Activated naive CD8-positive, alpha-beta T cell treated with anti-CD3 and anti-CD28 coated beads, Interleukin-2, amount 50 U/mL, for 16 hours (primary cell): ENCODE data around the gene SV2B.

Experiments used
- DNase-seq: peaks from one replicate; pipeline ENCODE4 v3.0.0-alpha.2; 2020; ENCODE audit warnings: low read depth, low spot score

Gene SV2B

DNA sequence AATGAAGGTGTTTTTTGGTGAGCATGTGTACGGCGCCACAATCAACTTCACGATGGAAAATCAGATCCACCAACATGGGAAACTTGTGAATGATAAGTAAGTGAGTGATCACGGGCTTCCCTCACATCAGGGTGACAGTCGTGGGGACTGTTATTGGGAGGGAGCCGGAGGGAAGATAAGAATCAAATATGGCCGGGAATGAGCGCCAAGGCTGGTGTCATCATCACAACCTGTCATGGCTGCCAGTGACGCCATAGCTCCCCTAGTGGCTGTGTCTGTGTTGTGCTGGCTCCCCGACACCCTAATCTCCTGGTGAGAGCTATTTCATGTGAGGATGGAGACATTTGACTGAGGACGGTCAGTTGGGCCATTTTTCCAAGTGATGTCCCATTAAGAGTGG is 168.5 kb downstream of the SV2B start:
- DNase-seq, result no peak

DNA sequence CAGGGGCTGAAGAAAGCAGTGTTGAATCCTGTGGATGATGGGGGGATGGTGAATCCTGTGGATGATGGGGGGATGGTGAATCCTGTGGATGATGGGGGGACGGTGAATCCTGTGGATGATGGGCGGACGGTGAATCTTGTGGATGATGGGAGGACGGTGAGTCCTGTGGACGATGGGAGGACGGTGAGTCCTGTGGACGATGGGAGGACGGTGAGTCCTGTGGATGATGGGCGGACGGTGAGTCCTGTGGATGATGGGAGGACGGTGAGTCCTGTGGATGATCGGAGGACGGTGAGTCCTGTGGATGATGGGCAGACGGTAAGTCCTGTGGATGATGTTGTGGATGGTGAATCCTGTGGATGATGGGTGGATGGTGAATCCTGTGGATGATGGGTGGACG is 170.7 kb downstream of the SV2B start:
- DNase-seq, result no peak

DNA sequence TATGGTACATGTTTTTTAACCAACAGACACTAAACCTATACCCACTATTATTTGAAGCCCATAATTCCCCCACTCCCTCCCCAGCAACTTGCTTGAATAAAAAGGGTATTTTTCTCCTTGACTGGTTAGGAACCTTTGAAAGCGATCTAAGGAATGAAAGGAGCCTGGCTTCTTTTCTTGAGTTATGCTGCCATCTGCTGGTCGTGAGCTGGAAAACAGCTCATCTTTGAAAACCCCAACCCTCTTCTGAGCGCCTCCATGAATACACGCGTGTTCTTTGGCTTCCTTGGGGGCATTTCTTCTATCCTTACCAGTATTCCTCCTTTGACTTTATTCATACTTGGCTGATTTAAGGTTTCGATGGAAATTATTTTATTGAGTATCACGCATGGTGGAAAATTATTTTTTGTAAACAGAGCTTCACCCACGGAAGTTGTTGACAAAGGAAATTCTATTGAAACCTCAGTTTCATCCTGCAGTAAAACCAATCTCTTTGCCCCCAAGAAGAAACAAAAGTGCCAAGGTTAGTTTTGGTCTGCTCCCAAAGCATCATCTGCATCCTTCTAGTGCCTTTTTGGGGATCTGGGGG is 171.6 kb downstream of the SV2B start:
- DNase-seq, result peak; percentile 11

DNA sequence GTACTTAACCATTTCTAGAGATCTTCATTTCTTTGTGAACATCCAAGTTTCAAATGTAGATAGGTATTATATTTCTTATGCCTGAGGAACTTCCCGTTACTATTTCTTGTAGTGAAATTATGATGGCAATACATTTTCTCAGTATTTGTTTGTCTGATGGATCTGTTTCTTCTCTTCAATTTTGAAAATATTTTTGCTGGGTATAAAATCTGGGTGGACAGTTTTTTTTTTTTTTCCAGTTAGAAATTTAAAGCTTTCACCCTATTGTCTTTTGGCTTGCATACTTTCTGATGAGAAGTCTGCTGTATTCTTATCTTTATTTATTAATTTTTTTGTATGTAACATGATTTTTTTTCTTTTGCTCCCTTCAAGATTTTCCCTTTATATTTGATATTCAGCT is 175.8 kb downstream of the SV2B start:
- no peak for DNase-seq

DNA sequence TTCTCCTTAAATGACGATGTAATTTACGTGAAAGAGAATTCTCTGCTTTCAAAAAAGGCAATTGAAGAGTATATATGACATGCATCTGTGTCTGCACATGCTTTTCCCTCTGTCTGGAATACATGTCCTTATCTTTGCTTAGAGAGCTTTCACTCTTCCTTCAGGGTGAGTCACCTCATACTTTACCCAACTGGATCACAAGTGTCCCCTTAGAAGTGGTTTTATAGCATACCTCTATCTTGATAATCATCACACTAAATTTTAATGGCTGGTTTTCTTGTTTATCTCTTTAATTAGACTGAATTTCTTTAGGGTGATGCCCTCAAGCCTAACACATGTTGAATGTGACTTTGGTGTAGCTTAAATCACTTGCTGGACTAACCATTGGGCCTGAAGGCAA is 178.9 kb downstream of the SV2B start:
- DNase-seq, result no peak

DNA sequence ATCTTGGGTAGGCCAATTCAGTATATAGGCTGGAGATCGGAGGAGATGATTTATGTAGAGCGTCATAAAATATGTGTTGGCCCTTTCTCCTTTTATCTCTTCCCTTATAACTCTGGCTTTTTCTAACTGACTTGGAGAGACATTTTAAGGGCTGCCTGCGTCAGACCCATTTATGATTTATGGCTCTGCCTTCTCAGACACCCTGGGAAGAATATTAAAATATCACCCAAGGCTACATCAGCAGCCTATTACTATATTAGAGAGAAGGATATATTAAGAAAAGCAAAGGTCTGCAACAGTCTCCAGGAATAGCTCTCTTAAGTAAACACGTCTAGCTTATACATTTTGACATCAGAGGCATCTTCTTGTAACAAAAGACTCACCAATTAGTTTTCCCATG is 179.4 kb downstream of the SV2B start:
- DNase-seq, result no peak

DNA sequence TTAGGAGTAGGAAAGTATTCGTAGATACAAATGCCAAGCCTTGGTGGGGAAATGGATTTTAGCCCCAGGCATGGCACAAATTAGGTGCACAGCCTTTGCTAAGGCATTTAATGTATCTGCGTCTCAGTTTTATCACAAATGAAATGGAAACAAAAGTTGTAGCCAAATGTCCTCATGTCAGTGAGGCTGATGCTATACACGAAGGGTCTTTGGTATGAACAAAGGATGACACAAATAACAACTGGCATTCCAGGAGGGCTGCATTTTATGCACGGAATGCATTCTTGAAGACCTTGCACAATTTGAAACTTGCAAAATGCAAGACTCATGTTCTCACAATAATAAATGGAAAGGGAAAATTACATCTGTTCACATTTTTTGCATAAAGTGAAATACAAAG is 181.9 kb downstream of the SV2B start:
- no peak for DNase-seq

DNA sequence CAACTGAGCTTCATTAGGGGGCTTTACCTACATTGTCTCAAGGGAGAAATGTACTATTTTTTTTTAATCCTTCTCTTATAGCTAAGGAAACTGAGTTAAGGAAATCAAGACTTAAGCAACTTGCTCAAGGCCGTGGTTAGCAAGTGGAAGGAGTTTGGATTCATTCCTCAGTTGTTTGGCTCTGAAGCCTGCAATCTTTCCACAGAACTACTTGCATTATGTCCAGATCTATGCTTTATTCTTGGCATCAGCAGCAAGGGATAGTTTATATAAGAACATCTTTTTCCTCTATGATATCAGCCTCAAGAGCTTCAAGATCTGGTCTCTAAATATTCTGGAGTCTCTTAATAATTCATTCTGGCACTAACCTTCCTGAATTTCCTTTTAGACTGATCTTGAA is 182.4 kb downstream of the SV2B start:
- no peak for DNase-seq

DNA sequence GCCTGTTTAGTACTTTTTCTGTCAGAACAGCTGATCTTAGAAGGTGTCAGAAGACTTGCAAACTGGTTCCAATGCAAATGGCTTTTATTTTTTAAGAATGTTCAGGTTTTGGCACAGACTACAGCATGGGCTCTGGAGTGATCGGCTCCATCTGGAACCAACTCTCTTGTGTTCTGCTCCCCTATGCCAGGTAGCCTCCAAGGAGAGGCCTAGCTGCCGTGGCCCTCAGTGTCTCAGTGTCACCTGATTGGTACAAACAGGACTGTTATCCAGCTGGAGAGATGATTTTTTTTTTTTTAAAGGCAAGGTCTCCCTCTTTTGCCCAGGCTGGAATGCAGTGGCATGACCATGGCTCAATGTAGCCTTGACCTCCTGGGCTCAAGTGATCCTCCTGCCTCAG is 183.1 kb downstream of the SV2B start:
- no peak for DNase-seq

DNA sequence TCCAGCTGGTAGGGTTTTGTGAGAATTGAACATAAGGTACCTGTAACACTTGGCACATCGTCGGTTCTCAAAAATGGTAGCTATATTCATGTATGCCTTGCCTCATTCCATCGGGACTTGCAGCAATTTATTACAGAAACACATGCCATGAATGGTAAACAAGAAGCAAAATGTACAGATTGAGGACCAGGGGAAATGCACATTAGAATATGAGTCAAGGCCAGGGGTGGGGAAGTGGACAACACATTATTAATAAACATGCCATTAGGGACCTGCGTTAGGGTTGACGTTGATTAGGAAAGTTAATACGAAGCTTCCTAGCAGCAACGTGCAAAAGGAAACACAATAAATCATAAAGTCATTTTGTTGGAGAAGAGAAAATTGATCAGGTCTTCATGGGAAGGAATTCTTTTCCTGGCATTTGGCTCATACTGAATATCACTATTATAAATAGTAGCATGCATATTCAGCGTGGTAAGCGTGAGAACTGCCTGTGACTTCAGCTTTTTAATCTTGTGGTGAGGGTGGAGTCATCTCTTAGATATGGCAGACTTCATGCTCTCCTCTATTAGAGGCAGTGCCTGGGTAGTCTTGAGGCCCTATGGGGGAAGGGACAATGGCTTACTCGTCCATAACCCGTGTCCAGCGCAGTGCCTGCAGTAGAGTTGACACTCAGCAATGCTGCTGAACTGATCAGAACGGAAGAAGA is 184.9 kb downstream of the SV2B start:
- DNase-seq, result no peak

DNA sequence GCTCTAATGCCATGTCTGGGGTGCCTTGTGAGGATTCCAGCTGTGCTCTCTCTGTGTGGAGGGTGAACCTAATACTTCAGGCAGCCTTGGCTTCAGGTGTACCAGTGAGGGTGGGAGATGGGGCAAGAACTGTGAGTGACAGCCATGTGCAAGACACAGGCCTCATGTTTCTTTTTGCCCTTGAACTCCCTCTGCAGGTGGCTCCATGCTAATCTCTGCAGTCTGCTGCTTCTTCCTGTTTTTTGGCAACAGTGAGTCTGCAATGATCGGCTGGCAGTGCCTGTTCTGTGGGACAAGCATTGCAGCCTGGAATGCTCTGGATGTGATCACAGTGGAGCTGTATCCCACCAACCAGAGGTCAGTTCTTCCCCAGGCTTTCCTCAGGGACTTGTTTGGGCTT is 189.3 kb downstream of the SV2B start:
- DNase-seq, result no peak

DNA sequence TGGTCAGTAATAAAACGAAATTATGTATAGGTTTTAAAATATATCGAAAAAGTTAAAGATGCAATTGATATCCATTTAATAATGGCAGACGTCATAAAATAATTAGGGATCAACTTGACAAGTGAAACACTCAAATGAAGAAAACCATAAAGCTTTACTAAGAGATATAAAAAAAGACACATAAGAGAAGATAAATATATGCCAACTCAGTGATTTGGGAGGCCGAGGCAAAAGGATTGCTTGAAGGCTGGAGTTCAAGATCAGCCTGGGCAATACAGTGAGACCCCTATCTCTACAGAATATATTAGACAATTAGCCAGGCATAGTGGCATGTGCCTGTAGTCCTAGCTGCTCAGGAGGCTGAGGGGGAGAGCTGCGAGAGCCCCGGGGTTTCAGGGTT is 190.5 kb downstream of the SV2B start:
- no peak for DNase-seq

DNA sequence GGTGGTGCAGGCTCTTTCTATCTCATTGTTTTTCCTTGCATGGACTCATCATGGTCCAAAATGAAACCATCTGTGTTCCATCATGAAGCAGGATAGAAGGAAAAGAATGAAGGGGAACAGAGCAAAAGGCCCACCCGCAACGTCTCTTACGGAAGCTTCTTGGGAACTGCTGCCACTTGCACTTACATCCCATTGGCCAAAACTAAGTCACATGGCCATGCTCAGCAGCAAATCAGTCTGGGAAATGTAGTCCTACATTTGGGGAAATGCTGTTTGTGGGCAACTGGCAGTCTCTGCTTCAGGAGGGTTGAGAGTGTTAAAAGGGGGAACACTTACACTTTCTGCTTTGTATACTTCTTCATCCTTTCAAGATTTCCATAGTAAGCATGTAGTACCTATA is 191.6 kb downstream of the SV2B start:
- no peak for DNase-seq

DNA sequence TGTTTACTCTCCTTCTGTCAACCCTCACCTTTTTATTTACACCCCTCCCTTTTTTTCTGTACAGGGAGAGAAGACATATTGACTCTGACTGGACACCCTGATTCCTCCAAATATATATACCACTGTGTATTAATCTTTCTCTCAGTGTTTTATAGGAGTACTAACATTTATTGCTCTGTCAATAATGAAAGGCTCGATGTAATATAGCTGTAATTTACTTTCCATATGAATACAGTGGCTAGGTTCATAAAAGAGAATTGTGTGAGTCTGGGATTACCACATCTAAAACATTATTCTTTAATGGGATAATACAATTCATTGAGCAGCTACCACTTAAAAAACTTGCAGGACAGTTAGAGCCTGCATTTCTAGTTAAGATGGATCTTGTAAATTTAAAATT is 194.3 kb downstream of the SV2B start:
- no peak for DNase-seq

DNA sequence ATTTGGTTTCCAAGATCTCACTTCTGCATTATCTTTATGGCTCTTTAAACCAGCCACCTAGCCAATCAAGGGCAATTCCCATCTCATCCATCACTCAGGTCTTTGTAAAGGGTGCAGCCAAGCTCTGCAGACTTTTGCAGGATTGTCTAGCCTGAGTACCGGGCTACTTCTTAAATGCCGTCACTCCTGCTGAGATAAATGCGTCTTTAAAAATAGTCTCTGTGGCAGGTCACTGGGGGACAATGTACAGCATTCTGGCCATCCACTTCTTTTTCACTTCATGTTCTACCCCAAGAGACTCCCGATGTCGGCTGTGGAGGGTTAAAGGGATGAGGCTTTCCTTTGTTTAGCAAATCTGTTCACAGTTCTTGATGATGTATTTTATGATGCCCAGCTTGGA is 194.7 kb downstream of the SV2B start:
- DNase-seq, result no peak

DNA sequence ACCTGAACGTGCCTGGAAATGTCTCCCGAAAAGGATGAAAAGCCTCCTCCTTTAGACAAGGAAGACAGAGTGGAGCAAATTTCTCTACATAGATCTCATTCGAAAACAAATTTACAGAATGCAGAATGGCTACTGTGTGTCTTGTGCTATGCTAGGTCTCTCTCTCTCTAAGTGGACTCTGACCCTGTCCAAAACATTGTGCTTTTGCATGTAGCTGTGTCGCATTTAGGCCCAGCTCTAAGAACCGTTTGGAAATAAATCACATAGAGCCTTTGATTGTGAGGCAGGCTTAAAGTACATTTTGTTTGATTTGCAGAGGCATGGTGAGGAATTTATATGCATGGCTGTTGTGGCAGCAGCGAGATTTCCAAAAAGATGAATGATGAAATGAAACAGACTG is 198.0 kb downstream of the SV2B start:
- no peak for DNase-seq

DNA sequence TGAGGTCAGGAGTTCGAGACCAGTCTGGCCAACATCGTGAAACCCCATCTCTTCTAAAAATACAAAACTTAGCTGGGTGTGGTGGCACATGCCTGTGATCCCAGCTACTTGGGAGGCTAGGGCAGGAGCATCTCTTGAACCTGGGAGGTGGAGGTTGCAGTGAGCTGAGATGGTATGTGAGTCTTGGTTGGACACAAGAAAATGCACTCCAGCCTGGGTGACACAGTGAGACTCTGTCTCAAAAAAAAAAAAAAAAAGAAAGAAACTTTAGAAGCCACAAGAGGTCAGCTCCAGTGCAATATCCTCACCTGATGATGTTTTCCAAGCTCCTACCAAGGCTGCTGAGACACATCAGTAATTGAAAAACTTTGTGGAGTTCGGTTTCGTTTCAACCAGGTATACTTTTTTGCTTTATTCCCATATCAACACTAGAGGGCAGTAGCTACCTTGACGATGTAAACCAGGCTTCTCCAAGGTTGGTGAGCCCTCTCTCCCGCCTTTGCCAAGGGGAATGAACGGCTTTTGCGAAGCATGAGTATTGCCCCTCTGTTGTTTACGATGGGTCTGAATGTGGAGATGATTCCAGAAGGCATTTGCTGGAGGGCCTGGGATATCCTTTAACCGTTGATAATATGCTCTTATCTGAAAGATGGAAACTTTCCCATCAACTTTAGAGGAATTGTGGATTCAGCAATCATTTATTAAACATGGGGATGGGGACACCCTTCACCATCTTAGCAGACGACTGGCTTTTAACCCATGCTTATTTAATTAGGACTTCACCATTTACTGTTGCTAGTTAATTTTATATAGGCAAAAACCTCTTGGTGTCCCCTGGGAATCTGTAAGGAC is 202.8 kb downstream of the SV2B start:
- DNase-seq, result no peak

DNA sequence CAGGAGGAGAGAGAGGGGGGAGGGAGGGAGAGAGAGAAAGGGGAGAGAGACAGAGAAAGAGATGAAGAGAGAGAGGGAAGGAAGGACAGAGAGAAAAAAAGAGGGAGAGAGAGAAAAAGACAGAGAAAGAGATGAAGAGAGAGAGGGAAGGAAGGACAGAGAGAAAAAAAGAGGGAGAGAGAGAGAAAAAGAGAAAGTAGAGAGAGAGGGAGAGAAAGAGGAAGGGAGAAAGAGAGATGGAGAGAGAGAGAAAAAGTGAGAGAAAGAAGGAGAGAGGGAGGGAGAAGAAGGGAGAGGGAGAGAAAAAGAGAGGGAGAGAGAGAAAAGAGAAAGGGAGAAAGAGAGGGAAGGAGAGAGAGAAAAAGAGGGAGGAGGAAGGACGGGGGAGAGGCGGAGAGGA is 204.2 kb downstream of the SV2B start:
- no peak for DNase-seq

DNA sequence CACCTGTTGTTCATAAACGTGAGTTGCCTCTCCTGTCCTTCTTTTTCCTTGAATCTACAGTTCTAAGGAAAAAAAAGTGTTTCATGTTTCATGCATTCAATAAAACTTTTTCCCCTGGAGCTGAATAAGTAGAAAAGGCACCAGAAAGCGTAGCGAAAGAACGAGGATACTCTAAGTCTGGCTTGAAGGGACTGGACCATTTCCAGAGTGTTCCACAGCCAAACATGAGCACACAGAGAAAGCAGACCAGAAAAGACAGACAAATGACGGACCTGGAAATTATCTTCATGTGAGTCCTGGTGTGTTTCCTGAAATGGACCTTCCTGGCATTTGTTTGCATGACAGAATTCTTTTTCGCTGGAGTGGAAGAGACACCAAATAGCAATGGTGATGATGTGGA is 204.7 kb downstream of the SV2B start:
- no peak for DNase-seq

DNA sequence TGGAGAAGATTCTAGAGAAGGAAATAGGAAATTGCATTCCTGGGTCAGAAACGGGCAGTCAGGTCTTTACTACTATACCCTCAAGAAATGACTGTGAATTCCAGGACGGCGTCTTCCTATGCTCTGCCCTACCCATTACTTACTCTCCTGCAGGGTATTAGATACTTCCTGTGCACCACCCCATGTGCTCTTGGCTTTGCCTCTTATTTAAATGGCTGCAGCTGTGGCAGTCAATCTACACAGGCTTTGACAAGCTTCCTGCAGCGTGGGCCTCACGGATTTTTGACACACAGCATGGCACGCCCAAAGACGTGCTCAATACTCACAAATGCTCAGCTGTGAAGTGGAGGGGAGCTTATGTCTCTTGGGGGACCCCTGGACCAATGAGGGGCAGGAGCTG is 206.1 kb downstream of the SV2B start:
- no peak for DNase-seq

DNA sequence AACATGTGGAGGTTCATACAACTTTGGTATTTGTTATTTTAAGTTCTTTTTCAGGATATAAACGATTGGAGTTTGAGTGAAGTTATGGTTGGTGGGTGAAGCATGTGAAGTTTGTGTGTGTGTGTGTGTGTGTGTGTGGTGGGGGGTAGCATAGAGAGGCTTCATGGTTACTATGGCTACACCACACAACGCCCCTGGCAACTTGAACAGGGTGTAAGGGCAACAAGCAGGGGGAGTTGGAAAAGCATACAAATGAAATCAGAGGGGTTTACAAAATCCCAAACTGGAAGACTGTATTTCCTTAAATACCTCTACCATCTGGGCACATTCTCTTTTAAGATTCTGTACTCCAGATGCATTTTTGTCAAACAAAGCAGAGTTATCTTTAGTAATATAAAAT is 207.5 kb downstream of the SV2B start:
- no peak for DNase-seq

DNA sequence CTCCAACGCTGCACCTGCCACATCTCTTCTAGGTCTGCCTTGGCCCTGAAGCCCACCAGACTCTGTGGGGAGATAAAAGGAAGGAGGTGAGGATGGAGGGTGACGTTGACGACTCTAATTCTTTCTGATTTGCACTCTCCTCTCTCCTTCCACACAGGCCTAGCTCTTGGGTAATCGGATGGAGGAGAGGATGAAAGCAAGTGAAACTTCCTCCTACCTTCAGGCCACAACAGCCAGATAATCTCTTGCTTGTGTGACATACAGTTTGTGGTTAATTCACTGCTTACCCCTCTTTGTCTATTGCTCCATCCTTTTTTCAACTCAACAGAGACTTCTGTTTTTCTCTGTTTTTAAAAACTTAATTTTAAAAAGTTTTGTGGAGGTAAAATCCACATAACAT is 208.1 kb downstream of the SV2B start:
- no peak for DNase-seq

DNA sequence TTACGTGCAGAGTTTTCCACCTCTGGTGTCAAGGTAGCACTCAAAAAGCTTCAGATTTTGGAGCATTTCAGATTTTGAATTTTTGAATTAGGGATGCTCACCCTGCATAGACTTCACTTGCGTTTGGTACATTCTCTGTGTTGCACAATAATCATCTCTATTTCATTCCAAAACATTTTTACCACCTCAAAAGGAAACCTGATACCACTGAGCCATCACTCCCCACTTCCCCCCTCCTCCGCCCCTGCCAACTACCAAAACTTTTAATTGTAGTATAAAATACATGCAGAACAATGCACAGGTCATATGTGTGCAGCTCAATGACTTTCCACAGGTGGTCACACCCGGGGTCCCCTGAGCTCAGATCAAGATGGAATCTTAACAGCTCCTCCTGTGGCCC is 208.8 kb downstream of the SV2B start:
- no peak for DNase-seq
